Measurements from ENCODE around the gene TSPAN9.

Gene TSPAN9

DNA sequence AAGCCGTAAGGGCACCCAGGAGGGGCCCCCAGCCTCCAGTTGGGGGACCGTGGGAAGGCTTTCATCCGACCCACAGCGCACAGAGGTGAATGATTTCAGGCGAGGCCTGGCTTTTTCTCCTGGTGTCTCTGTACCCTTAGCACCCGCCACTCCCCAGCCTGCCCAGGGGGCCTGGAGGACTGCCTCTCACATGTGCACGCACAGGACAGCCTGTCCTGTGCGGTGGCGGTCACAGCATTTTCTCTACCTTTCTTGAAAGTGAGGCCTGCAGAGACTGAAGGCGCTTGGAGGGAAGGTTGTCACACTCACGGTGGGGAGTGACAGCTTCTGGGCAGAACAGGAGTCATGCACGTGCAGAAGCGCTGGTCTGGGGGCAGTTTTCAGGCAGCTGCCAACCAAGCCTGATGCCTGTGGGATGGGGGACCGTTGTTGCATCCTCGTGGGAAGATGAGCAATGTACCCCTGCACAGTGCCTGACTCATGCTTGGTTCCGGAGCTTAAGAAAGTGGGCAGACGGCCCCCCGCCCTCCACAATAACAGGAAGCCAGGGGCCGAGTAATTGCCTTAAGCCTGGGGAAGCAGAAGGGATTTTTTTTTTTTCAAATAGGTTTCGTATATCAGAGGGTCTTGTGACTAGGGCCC, 148.1 kb downstream of the TSPAN9 start:
- no peak for DNase-seq (ENCODE audit: low read depth)

DNA sequence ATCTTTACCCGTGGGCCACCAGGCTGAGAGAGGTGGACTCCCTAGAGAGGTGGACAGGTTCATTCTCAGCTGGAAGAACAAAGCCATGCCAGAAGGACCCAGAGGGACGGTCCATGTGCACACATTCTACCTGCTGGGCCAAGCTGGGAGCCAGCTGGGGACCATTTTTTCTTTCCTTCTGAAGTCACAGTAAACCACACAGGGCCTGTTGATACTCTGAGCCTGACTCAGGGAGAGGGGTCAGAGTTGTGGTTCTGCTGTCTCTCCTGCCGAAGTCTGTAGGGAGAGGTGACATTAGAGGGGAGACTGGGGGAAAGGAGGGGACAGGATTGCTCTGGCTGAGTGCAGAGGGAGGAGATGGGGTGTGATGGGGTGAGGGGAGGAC, 148.6 kb downstream of the TSPAN9 start:
- DNase-seq (ENCODE audit: low read depth): no peak

DNA sequence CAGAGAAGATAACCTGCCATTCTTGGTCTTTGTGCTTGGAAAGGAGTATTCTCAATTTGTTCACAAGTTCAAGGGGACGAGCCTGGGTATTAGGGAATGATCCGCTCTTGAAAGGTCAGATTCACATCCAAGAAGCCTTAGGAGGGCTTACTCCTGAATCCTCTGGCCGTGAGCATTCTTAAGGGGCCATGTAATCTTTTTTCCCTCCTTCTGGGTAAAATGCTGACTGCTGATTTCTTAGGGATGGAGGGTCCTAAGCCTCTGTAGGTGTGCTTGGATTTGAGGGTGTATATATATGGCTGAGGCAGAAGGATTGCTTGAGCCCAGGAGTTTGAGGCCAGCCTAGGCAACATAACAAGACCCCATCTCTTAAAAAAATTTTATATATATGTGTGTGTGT, 149.1 kb downstream of the TSPAN9 start:
- DNase-seq (ENCODE audit: low read depth): no peak

DNA sequence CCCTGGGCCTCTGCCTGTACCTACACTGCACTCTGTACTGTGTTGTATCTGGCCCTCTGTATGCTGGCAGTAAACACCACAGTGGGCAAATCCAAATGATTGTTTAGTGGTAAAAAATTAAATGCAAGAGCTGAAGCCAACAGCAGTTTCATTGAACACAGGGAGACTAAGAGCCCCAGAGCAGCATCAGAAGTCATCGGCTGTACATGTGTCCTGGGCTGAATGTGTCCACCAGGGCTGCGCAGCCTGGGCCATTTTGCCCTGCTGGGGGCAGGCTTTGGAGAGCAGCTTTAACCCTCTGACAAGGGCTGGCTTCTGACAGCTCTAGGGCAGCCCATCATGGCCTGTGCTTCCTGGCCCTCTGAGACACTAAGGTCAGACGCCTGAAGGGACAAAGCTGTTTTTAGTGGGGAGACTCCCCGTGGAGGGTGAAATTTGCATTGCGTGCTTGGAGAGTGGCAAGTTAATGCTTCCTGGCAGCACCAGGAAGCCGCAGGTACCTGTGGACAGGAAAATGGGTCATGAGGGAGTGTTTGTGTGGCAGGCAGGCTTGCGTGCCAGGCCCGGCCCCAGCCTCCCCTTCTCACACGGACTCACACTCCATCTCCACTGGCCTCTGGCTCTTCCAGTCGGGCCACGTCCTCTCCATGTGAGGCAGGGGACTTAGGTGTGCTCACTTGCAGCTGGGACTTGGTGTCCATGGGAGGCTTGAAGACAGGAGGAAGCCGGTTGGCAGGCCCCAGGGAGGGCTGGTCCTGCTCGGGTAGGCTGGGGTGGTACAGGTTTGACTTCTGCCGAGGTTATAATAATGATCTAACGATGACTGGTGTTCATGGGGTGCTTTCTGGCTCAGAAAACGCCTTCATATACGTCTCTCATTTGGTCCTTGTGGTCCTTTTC, 150.1 kb downstream of the TSPAN9 start:
- no peak for DNase-seq (ENCODE audit: low read depth)

DNA sequence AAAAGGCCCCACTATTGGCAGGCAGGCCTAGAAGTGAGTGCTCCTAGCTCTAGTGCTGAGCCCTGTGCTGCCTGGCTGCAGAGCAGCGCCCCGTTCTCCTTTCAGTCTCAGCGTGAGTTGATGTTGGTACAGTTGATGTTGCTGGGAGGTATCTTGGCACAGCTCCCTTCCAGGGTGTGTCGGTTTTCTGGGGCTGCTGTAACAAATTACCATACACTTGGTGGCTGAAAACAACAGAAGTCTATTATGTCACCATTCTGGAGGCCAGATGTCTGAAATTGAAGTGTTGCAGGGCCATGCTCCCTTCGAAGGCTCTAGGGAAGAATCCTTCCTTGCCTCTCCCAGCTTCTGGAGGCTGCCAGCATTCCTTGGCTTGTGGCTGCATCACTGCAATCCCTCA, 151.4 kb downstream of the TSPAN9 start:
- DNase-seq (ENCODE audit: low read depth): no peak

DNA sequence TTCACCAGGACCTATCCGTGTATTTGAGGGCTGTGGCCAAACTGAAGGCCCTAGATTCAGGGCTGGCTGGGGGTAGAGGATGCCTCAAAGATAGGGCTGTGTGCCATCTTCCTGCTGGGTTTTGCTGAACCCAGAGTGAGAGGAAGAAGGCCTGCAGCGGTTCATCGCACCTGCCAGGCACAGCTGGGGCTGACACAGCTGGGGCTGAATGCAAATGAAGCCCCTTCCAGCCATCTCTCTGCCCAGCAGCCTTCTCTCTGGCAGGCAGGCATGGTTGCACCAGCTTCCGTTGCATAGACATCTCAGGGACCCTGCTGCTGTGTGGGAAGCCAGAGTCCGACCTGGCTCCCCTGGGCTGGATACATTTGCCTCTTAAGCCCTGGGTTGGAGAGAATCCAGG, 152.4 kb downstream of the TSPAN9 start:
- no peak for DNase-seq (ENCODE audit: low read depth)

DNA sequence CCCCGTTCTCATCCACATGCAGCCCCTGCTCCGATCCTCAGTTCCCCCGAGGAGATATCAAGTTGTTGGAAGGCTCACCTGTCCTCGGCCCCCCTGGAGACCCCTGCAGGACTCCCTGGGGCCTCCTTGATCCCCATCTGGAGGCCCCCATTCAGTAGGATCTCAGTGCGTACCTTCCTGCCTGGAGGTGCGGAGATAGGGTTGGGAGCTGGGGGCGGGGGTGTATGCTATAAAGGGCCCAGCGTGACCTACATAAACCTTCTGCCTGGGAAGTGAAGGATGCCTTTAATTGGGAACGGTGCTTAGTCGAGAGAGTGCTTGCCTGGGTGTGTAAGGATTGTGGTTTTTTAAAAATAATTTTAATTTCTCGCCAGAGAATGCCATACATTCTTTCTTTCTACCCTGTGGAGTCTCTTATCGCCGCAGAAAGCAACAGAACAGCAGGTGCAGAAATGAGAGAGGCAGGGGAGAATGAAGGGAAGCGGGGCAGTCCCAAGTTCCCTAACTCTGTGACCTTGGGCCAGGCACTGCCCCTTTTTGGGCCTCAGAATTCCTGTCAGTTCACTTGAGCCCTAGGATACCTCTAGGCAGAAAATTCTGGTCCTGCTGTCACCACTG, 153.7 kb downstream of the TSPAN9 start:
- DNase-seq (ENCODE audit: low read depth): no peak

DNA sequence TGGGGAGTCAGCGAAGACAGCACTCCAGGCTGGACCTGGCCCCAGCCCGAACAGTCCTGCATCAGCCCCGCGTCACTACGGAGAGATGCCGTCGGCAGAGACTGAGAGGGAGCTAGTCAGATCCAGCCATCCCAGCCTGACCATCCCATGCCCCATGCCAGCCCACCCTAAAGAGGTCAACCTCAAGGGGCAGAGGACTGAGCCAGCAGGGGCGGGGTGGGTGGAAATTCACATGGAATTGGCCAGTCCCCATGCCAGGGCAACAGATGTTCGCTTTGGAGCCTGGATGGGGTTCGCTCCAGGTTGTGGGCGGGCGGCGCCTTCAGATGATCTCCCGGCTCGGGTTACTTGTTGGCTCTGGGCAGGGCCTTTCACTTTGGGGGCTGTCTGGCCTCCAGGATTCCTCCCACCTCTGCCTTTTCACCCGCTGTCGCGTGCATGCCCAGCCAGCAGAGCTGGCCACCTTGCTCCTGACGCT, 154.3 kb downstream of the TSPAN9 start:
- no peak for DNase-seq (ENCODE audit: low read depth)

DNA sequence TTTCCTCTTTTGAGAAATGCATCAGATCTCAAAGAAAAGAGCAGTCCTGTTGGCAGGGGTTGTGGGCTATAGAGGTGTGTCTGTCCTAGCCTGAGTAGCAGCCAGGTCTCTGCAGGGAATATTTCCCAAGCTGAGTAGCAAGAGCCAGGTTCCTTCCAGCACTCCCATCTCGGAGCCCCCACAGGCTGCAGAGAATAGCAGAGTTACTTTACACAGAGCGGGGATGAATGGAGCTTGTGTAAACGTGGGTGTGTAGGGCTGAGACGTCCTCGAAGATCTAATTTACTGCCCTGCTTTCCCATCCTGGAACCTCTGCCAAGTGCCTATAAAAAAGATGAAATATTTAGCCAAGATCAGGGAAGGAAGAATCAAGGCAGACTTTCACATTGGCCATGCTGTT, 156.6 kb downstream of the TSPAN9 start:
- DNase-seq (ENCODE audit: low read depth): no peak

DNA sequence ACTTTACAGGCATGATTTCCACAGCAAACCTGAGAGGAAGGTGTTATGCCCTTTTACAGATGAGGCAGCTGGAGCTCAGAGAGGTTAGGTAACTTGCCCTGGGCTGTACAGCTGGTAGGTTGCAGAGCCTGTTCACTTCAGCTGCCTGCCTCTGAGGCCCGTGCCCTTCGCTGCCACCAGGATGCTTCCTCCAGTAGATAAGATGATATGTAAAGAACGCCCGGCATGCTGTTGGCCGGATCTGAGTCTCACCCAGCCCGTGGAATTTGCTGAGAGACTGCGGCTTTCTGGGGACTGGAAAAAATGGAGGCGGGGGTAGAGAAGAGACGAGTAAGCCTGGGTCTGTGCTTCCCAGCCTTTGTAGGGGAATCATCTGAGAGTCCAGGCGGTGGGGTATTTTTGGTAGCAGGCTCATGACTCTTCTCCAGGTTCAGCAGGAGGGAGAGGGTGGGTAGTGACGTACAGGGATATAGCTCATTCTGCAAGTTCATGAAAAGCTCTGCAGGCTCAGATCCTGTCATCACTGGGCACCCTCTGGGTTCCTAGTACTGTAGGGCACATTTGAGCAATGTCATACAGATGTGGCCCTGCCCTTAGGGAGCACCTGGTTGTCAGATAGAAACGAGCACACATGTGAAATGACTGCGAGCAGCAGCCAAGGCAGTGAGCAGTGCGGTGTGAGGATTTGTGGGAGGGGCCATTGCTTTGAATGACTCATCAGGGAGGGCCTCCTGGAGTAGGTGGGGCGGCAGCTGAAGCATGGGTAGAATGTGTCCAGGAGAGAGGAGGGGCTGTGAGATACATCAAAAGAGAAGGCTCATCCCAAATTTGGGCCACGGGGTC, 159.4 kb downstream of the TSPAN9 start:
- no peak for DNase-seq (ENCODE audit: low read depth)

DNA sequence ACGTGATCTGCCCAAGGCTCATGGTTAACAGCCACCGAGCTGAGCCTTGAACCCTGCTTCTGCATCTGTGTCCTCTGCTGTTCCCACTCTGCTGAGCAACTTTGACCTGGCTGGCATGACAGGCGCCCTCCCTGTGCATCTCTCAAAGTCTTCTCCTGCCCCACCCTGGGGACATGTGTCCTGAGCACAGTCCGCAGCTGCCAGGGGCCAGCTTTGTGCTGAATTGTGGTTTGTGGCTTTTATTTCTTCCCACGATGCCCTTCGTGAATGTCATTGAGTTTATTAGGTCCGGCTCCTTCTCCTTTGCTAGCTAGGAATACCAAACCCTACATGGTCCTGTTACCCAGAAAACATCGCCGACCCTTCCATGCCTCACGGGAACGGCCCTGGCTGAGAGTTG, 161.0 kb downstream of the TSPAN9 start:
- no peak for DNase-seq (ENCODE audit: low read depth)

DNA sequence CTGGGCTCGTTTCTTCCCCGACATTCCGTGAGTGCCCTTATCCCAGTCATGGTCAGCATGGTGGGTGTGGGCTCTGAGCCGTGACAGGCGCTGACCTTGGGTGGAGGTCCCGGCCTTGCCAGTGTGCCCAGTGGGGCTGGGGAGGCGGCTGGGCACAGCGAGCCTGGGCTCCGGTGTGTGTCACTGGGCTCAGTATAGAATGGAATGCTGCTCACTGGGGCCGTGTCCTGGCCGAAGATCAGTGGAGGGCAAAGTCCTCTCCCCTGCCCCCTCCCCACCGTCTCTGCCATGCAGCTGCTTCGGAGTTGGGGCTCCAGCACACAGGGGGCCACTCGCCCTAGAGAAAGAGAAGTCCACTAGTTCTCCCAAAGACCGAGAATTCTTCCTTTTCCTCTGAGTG, 164.4 kb downstream of the TSPAN9 start:
- DNase-seq (ENCODE audit: low read depth): no peak

DNA sequence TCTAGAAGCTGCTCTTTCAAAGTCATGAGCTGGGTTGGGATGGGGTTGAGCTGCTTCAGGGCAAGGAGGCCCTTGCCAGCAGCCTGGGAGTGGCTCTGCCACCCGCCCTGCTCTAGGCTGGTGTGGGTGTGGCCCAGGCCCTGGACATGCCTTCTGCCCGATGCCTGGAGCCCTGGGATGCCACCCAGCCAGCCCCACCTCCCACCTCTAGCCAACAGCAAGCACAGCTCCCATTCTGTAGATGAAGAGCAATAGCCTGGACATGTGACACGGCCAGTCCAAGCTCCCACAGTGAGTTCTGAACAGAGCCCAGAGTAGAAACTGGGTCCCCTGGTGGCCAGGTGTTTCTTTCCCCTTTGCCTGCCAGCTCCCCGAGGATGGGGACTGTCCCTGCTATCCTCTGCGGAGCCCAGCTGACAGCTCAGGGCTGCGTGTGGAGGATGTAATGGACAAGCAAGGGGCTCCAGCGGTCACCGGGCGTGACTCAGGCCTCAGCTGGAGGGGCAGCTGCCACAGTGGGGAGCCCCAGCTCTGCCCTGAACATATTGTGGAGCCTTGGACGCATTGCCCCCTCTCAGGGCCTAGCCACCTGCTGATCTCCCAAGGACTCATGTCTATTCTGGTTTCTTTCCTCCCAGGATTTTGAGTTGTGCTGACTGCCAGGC, 165.2 kb downstream of the TSPAN9 start:
- no peak for DNase-seq (ENCODE audit: low read depth)

DNA sequence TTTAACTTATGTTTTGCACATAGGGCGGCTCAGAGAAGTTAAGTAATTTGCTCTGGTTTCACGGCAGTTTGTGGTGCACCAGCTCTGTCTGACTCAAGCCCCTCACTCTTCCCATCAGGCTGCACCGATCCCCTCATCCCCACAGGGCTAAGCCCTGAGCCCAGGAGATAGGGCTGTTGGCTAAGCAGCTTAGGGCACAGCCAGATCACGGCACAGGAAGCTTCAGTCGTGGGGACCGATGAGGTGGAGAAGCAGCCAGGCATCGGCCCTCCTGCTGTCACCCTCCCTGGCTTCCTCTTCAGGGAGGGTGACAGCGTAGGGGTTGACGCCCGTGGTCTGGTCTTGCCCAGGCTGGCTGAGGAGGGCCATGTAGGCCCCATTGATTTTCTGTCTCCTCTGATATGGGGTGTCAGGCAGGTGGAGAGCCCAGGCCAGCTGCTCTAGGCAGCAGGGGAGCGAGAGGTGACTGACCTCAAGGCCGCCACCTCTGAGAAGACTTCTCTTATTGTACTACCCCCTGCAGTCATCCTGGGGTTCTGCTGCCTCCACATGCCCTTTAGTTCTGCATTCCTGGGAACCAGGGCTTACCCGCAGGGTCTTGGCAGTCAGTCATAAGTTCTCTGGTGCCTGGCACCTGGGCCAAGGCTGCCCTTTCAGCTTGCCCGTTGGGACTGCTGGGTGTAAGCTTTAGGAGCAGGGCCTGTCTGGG, 166.4 kb downstream of the TSPAN9 start:
- no peak for DNase-seq (ENCODE audit: low read depth)

DNA sequence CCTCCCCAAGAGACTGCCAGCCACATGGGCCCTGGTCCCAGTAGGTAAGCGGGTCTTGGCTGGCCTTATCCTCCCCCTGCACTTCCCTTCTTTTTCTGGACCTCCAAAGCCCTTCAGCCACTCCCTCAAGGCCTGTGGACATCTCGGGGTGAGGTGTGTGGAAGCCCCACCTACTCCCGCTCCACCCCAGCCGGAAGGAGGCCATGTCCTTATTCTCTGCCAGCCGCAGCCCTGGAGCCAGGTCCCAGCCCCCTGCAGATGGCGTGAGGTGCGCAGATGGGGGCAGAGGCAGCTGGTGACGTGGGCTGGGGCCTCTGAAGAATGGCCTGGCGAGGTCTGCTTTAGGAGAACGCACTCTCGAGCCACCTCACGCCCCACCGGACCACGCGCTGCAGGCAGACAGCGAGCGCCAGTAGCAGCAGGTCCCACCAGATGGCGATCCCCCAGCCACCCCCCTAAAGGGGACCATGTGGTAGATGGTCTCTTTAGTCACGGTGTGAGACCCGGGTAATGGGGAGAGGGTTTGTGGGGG, 167.1 kb downstream of the TSPAN9 start:
- no peak for DNase-seq (ENCODE audit: low read depth)

DNA sequence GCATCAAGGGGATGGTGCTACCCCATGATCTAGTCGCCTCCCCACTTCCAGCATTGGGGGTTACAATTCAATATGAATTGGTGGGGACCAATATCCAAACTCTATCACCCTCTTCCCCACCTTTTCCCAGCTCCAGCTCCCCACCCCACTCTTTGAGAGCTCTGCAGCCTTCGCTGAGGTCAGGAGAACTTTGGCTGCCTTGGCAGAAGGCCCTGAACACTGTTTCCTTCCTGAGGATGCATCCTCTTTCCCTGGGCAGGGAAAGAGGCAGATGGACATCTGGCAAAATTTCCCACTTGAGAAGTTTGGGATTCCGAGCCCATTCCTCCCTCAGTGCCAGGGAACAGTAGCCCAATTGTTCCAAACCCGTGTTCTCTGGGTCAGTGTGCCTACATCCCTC, 169.1 kb downstream of the TSPAN9 start:
- no peak for DNase-seq (ENCODE audit: low read depth)

DNA sequence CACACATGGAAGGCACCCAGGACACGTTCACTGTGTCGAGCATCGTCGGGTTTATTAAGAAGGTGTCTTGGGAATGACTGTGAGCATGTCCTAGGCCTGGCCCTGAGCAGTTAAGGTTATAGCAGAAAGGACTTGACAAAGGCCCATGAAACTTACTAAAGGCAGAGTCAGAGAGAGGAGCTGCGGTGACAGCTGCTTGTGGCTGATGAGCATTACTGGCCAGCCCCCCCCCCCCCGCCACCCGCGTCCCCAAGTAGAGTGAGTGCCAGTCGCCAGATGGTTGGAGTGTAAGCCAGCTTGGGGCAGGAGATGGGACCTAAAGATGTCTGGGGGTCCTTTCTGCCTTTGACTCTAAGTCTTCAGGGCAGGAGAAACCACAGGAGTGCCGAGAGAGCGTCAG, 169.9 kb downstream of the TSPAN9 start:
- no peak for DNase-seq (ENCODE audit: low read depth)

DNA sequence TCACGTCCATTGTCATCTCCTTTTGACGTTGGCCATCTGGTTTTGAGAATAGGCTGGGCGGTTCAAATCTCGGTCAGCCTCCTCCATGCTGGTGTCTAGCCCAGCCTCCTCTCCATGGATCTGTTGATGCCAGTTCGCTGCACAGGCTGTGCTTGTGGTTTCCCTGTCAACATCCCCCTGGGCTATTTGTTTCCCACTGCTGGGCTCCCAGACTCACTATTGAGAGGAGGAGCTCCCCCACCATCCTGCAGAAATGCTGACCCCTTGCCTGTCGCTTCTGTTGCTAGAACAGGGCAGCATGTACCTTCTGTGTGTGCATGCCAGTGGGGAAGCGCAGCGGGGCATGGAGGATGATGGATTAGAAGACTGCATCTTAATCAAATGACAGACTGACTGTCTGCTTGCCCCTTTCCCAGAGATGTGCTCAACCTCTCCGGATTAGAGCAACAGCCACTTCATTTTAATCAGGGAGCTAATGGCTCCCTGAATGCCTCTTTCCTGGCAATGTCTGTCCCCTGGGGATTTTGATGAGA, 170.5 kb downstream of the TSPAN9 start:
- no peak for DNase-seq (ENCODE audit: low read depth)

DNA sequence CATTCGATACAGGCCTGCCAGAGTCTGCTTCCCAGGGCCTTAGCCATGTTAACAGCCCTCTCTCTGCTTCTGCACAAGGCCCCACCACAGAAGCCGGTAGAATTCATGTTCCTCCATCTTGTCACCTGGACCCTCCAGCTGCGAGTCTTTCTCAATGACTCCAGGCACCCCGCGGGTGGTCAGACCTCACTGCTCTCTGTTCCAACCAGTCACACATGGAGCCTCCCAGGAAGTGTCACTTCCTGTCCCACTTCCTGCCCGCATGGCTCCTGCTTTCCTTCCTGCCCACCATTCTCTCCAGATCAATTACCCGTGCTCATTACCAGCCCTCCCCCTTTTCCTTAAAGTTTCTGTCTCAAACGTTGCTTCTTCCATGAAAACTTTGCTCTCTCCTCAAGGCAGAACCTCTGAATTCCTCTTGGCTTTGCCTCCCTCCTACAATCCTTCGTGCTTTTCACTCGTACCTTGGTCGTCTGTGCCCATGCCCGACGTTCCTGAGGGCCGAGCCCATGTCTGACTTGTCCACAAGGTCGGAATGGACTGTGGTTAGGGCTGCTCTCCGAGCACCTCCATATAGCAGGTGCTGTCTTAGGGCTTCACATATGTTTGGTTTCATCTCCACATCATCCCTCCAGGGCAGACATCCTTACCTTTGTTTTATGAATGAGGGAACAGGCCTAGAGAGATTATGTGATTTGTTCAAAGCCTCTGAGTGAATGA, 172.1 kb downstream of the TSPAN9 start:
- DNase-seq (ENCODE audit: low read depth): no peak

DNA sequence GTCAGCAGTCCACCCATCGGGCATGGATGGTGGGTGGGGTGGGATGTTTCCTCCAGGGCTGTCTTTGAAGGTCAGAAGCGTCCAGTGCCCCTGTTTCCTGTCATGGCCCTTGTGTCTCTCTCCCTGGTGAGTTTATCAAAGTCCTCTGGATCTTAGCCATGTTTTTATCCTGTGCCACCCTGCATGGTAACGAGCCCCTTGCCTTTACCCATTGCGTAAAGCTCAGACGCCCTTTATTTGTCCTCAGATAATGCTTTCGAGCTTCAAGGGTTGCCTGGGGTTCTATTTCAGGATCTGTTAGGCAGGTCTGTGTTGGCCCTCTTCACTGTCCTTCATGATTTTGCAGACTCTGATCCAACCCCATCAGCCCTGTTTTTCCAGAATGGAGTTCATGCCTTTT, 172.9 kb downstream of the TSPAN9 start:
- no peak for DNase-seq (ENCODE audit: low read depth)

All from fibroblast of the conjunctiva (primary cell).